Tibial nerve (tissue), 4 donors: Measurements from ENCODE around the gene ARTN. TPM values are rescaled to one million over a fixed set of nuclear protein-coding genes. Genes with fewer than 3 reads are reported as not detected.

ENCODE experiments used
- DNase-seq, 2 donors: peaks; one replicate each; pipeline ENCODE4 v3.0.0-alpha.2; 2019; ENCODE audit warnings: low spot score in 2 of 2
- H3K27ac ChIP-seq, 4 donors: fragments of 200-600 bp; sonication (generic) in 3 of 4; one replicate each; pipeline ENCODE4 v1.5.1; 2017 to 2019; ENCODE audit warnings: mild to moderate bottlenecking in 1 of 4
- H3K27me3 ChIP-seq, 2 donors: fragments of 200-600 bp; sonication (generic) in 1 of 2; one replicate each; pipeline versions ENCODE4 v1.5.1 to v1.6.0; 2017 to 2019
- H3K36me3 ChIP-seq, 3 donors: fragments of 200-600 bp; sonication (generic); one replicate each; pipeline ENCODE4 v1.5.1; 2018 to 2019
- H3K4me1 ChIP-seq, 4 donors: fragments of 200-600 bp; sonication (generic) in 3 of 4; one replicate each; pipeline ENCODE4 v1.5.1; 2017 to 2019
- H3K4me3 ChIP-seq, 4 donors: fragments of 200-600 bp; sonication (generic) in 3 of 4; one replicate each; pipeline ENCODE4 v1.5.1; 2017 to 2019; ENCODE audit warnings: mild to moderate bottlenecking in 1 of 4, moderate library complexity in 1 of 4
- H3K9me3 ChIP-seq, 4 donors: fragments of 200-600 bp; sonication (generic) in 3 of 4; one replicate each; pipeline ENCODE4 v1.5.1; 2017 to 2019
- CTCF ChIP-seq, 5 experiments: fragments of 200-600 bp in 3 of 5; fragments of 450-650 bp in 2 of 5; sonication (generic) in 3 of 5; IDR thresholded peaks; one replicate each; pipeline ENCODE4 v1.5.1; 2016 to 2019; ENCODE audit warnings: antibody characterized with exemption in 5 of 5, mild to moderate bottlenecking in 3 of 5, moderate library complexity in 2 of 5
- EP300 ChIP-seq, 2 donors: sonication (generic); formaldehyde crosslinking; IDR thresholded peaks; one replicate each; pipeline ENCODE4 v1.6.1; 2017; ENCODE audit warnings: antibody characterized with exemption in 2 of 2, mild to moderate bottlenecking in 1 of 2
- POLR2A ChIP-seq, 2 donors: fragments of 450-650 bp; IDR thresholded peaks; one replicate each; pipeline ENCODE4 v1.6.1; 2017; ENCODE audit warnings: antibody characterized with exemption in 2 of 2, mild to moderate bottlenecking in 2 of 2, moderate library complexity in 2 of 2
- WGBS, 2 donors: methylation state at CpG; one replicate each; pipeline ENCODE4 v1.1.5; 2018; 5-methylcytosine and 5-hydroxymethylcytosine counted together
- total RNA-seq, 4 donors: library from RNA; depleted of rRNA; stranded (reverse); fragments of >200 nt; gene quantifications; one replicate each; pipeline ENCODE4 v1.1.0, GENCODE V29; 2016

The ARTN gene
- total RNA-seq, 4 donors from 2014 or later, result 0.66 to 1.4 TPM; not detected in 2

GRCh38 chr1:43913051-43913501 is 20.5 kb upstream of the ARTN start:
- TF ChIP-seq CTCF (IDR thresholded peaks at IDR 0.05) (no peak), POLR2A (IDR thresholded peaks at IDR 0.05) (no peak), EP300 (IDR thresholded peaks at IDR 0.05) (no peak)
- WGBS, 2 donors, result 69 to 82% methylated on average over 7 of the region's 7 CpGs
- no peak overlapping the region for H3K27ac ChIP-seq

GRCh38 chr1:43913666-43914360 is 19.8 kb upstream of the ARTN start:
- H3K27me3 ChIP-seq, result no peaks in the 10 kb centered on the region
- no peak for DNase-seq
- peaks cover 0 to 7% (median 0%) of the 10 kb centered on the region in 4 donors for H3K4me1 ChIP-seq
- H3K36me3 ChIP-seq, result peaks cover 0 to 19% (median 0%) of the 10 kb centered on the region in 3 donors
- H3K9me3 ChIP-seq, result no peaks in the 10 kb centered on the region
- no peak overlapping the region for H3K27ac ChIP-seq
- no peak for TF ChIP-seq POLR2A (IDR thresholded peaks at IDR 0.05)
- no peak for TF ChIP-seq CTCF (IDR thresholded peaks at IDR 0.05)
- no peak for TF ChIP-seq EP300 (IDR thresholded peaks at IDR 0.05)
- WGBS, 2 donors, result 68 to 71% methylated on average over 18 of the region's 18 CpGs
- no peak overlapping the region for H3K4me3 ChIP-seq

More at GRCh38 chr1:43913051-43913501, 20.5 kb upstream of the ARTN start:
- H3K4me1 ChIP-seq, result peaks cover 0 to 7% (median 0%) of the 10 kb centered on the region in 4 donors
- H3K9me3 ChIP-seq, result no peaks in the 10 kb centered on the region
- peaks cover 0 to 27% (median 0%) of the 10 kb centered on the region in 3 donors for H3K36me3 ChIP-seq
- no peaks in the 10 kb centered on the region for H3K27me3 ChIP-seq
- no peak overlapping the region for H3K4me3 ChIP-seq
- DNase-seq, result no peak

- no peak overlapping the region for H3K4me3 ChIP-seq
- DNase-seq, result no peak
- no peak for TF ChIP-seq CTCF (IDR thresholded peaks at IDR 0.05)
- no peak for TF ChIP-seq POLR2A (IDR thresholded peaks at IDR 0.05)
- no peak for TF ChIP-seq EP300 (IDR thresholded peaks at IDR 0.05)
- H3K4me1 ChIP-seq, result peaks cover 0 to 7% (median 0%) of the 10 kb centered on the region in 4 donors
- peaks cover 0 to 19% (median 0%) of the 10 kb centered on the region in 3 donors for H3K36me3 ChIP-seq
- no peak overlapping the region for H3K27ac ChIP-seq
- no peaks in the 10 kb centered on the region for H3K27me3 ChIP-seq
- WGBS, 2 donors, result 87% methylated on average over 13 of the region's 13 CpGs
- H3K9me3 ChIP-seq, result no peaks in the 10 kb centered on the region
Measured at GRCh38 chr1:43914576-43915525, 18.8 kb upstream of the ARTN start.

- no peak overlapping the region for H3K27ac ChIP-seq
- H3K36me3 ChIP-seq, result peaks cover 0 to 27% (median 0%) of the 10 kb centered on the region in 3 donors
- 87 to 94% methylated on average over 7 of the region's 7 CpGs for WGBS, 2 donors
- no peak for DNase-seq
- no peaks in the 10 kb centered on the region for H3K9me3 ChIP-seq
- no peak overlapping the region for H3K4me3 ChIP-seq
- TF ChIP-seq EP300 (IDR thresholded peaks at IDR 0.05), result no peak
- TF ChIP-seq CTCF (IDR thresholded peaks at IDR 0.05), result no peak
- no peak for TF ChIP-seq POLR2A (IDR thresholded peaks at IDR 0.05)
- H3K4me1 ChIP-seq, result no peaks in the 10 kb centered on the region
- no peaks in the 10 kb centered on the region for H3K27me3 ChIP-seq
Measured at GRCh38 chr1:43919906-43920305, 13.7 kb upstream of the ARTN start.
